Measurements from ENCODE around the gene KY.

Gene KY

DNA sequence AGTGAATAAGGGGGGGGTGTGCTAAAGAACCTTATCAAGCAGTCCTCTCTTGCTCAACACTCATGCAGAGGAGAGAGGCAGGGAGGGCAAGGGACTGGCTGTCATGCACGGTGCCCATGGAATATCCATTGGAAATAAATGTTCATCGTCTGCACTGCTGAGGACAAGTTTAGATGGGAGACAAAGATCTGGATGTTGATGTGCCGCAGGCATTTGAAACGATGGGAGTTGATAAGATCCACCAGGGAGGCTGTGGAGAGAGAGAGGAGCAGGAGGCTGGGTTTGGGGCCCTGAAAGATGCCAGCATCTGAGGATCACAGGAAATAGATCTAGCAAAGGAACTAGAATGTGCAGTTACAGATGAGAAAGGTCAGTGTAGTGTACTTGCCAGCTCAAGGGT lies 88.8 kb downstream of the KY start:
- in situ Hi-C loops (cut with MboI; ENCODE audit: low pct_unique_long_range_greater_than_20kb, low sequenced_read_pairs, unreplicated experiment): no loop called here
- TF ChIP-seq, protein P1, sequence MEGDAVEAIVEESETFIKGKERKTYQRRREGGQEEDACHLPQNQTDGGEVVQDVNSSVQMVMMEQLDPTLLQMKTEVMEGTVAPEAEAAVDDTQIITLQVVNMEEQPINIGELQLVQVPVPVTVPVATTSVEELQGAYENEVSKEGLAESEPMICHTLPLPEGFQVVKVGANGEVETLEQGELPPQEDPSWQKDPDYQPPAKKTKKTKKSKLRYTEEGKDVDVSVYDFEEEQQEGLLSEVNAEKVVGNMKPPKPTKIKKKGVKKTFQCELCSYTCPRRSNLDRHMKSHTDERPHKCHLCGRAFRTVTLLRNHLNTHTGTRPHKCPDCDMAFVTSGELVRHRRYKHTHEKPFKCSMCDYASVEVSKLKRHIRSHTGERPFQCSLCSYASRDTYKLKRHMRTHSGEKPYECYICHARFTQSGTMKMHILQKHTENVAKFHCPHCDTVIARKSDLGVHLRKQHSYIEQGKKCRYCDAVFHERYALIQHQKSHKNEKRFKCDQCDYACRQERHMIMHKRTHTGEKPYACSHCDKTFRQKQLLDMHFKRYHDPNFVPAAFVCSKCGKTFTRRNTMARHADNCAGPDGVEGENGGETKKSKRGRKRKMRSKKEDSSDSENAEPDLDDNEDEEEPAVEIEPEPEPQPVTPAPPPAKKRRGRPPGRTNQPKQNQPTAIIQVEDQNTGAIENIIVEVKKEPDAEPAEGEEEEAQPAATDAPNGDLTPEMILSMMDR (IDR thresholded peaks at IDR 0.05; ENCODE audit: extremely low read depth, insufficient read depth, missing control alignments): no peak
- DNase-seq (ENCODE audit: low spot score): no peak

DNA sequence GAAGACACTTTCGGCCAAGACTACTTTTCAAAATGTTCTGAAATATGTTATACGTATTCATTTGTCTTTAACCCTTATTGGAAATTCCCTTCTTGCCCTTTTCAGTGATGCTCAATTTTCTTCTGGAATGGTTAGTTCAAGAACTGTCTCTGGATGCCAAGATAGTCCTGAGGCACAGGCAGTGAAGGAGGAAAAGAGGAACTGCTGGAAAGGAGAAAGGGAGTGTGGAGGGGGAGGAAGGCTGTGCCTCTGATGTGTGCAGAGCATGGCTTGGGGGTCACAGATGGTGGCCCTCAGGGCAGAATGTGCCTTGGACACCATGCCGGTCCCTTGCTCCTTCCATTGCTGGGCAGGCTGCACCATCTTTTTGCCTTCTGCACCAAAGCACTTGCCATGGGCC lies 91.2 kb downstream of the KY start:
- DNase-seq (ENCODE audit: low spot score): no peak
- in situ Hi-C loops (cut with MboI; ENCODE audit: low pct_unique_long_range_greater_than_20kb, low sequenced_read_pairs, unreplicated experiment): no loop called here
- TF ChIP-seq, protein P1 (IDR thresholded peaks at IDR 0.05; ENCODE audit: extremely low read depth, insufficient read depth, missing control alignments): no peak

All from GM13977 (cell line).